Measurements from ENCODE around the gene CHD3.

The CHD3 gene

DNA sequence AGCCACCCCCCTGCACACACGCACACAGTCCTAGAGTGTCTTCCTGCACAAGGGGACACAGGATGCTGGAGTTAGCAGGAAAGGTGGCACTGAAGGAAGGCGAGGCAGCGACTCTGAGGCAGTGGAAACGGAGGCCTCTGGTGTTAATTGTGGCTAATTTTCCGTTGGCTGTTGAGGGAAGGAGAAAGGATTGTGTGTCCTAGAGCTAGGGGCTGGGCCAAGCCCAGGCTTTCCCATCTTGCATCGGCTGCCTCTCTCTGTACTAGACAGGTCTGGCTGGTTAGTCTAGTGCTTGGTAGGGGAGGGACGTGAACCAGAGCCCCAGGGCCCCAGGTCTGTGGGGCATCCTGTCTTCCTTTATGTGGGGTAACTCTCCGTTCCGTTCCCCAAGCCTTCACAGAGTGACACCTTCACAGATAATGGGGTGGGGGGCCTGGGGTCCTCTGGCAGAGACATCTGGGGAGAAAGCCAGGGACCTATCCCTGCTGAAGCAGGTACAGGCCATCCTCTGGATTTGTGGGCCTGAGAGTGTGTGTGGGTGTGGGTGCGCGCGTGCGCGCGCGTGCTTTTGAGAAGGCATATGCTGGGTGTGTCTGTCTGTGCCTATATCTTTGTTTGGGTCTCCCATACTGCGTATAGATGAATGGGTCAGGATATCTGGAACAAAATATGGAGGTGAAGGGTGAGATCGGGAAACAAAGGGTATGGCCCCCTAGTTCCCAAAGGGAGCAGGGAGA lies at the start of gene CHD3:
Gene CHD3 (plus strand): TSS at position 606 of the 737 bp plus-strand sequence. CDS start 212 bp downstream, outside the sequence.
- DNase-seq (ENCODE audit: low read depth) = no peak

DNA sequence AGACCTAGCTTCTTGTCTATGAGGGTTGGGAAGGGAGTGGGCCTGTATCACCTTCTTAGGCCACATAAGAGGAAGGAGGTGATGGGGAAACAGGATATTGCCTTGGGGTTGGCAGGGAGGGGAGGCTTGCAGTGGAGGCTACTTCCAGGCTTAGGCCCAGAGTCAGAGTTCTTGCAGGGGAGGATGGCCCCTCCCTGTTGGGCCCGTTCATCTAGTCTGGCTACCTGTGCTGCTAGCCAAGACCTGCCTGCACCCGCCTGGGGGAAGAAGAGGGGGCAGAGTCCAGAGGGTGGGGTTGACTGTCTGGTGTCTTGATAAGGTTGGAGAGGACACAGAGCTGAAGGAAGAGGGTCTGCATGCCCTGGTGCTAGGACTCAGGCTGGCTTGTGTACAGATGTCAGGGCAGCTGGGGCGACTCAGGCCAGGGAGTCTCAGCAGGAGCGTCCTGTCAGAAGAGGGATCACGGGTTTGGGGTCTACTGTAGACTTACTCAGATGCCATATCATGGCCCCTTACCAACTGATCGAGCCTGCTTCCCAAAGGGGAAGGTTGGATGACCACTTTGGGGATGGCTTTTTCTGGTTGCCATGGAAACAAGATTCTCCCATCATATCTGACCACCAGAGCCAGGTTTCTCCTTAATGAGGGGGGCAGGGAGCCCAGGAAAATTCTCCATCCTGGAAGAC lies 49.3 kb upstream of the CHD3 start:
- no peak for DNase-seq (ENCODE audit: low read depth)

DNA sequence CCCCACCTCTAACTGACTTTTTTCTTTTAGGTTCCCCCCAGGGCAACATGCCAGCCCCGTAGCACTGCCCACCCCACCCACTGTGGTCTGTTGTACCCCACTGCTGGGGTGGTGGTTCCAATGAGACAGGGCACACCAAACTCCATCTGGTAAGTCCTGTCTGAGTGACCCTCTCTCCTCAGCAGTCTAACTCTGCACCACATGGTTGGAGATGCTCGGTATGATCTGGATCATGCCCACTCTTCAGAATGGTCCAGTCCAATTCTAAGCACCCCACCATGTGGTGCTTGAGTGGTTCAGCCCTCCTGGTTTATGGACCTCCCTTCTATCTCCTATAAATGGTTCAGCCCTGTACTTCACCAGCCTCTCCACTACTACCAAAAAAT lies 48.7 kb upstream of the CHD3 start:
- no peak for DNase-seq (ENCODE audit: low read depth)

- DNase-seq (ENCODE audit: low read depth) = no peak
Observed at GRCh38 chr17:7840441-7840840, 48.1 kb upstream of the CHD3 start.

DNA sequence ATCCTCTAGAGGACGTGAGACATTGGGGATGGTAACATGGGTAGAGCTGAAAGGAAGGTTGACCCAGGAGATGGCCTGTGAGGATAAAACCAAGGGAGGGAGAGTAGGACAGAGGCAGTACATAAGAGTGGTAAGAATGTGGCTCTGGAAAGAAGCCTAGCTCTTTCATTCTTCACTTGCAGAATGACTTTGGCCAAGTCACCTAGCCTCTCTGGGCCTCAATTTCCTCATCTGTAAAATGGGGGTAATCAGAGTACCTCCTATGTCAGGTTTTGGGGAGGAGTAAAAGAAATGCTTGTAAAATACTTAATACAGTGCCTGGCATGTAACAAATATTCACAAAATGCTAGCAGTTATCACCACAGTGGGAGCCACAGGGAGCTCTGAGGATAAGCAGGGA lies 47.7 kb upstream of the CHD3 start:
- DNase-seq (ENCODE audit: low read depth) = no peak

DNA sequence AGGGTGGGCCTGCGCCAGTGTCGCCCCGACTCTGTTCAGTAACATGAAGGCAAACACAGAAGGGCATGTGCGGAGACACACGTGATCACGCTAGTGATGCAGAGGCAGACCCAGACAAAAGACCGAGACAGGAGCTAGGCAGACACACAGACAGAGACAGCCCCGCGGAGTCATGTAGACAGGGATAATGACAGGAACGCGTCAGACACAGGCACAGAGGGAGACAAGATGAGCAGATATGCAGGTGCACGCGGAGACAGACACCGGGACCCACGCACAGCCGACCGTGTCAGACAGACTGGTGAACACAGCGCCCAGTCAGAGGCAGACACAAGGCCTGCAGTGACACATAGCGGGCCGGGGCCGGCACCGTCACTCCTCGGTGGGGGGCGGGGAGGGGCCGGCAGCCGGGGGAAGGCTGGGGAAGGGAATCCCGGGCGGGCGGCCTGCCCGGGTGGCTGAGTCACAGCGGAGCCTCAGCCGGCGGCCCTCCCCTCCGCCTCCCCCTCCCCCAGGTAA lies 47.1 kb upstream of the CHD3 start:
- peak; percentile 81 for DNase-seq (ENCODE audit: low read depth)

DNA sequence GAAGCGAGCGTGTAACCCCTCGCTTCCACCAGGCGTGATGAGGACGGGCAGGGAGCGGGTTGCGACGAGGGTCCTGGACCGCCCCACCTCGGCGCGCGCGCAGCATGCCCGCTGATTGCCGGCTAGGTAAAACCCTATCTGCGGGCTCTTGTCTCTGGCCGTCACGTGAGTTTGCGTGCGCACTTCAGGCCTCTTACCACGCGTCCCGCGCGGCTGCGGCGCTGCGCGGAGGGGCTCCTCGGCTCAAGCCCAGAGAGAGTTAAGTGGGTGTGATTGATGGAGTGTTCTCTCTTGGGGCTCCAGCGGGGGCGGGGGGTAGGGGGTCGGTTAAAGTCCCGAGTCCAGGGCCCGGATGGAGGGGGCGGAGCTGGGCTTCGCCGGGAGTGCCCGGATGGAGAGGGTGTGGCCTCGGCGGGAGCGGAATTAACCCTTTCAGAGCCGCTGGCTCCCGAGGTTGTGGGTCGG lies 46.6 kb upstream of the CHD3 start:
- peak; percentile 59 for DNase-seq (ENCODE audit: low read depth)

DNA sequence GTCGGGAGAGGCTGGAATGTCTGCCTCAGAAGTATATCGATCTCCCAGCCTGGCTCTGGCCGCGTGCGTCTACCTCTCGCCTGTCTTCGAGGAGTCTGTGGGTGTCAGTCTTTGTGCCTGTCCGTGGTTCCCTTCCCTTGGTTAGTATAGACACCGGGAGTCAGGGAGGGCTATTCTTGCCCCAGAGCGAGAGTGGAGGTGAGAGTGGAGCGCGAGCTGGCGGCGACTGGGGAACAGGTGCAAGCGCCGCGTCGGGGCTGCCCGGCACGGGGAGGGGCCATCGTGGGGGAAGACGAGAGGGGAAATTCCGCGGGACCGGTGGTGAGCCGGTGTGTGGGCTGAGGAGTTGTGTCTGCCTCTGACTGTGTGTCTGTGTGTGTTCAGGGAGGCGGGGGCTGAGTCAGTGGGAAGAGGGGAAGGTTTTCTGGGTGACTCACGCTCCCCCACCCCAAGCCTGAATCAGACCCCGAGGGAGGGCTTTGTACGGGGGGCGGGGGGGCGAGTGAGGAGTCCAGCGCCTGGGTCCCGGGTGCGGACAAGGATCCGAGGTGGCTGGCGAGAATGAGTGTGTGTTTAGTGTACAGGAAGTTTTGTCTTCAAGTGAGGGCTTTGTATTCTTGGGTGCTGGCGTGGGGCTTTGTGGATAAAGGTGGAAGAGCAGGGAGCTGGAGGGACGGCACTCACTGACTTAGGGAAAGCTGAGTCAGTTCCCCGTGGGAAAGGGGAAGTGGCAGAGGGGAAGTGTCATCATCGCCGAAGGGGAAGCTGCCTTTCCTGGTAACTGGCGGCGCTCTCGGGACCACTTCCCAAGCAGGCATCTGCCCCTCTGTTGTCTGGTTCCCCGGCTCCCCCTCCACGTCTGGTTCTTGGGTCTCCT lies 46.0 kb upstream of the CHD3 start:
- peak; percentile 72 for DNase-seq (ENCODE audit: low read depth)

DNA sequence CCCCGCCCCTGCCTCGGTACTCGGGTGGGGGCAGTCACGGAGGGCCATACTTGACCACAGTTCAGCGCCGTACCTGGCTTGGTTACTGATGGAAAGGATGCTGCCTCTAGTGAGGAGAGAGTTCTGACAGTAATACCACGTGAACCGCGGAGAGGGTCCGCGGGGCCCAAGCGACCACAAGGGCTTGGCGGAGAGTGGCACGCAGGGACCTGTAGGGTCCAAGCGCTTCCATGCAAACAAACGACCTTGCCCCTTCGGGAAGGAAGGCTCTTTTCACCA lies 45.4 kb upstream of the CHD3 start:
- DNase-seq (ENCODE audit: low read depth) = no peak

DNA sequence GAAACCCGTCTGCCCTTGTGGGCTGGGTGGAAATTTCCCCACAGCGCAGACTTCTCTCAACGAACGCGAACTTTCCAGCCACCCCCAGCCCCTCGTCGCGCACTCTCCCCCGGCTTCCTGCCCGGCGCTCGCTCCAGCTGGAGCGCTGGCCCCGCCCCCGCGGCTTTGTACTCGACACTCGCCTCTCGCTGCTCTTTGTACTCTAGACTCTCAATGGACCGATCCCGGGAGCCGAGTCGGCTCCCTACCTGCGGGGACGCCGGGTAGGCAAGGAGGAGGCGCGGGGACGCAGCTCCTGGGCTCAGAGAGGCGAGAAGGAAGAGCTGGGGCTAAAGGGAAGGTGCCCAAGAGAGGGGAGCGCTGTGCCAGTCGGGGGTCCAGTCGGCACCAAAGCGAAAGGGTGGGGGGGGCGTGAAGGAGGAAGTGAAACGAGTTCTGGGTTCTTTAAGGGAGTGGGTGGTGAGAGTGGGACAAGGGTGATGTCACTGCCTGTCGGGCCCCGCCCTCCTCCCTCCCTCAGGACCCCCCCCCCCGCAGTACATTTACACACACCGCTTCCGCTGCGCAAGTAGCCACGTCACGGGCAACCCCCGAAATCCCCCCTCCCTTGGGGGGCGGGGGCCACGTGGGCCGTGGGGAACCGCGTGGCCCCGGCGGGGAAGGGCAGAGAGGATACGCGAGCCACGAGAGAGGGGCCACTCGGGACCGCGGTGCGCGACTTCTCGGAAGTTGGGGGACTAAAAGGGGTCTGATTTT lies 44.9 kb upstream of the CHD3 start:
- peak; percentile 40 for DNase-seq (ENCODE audit: low read depth)

GRCh38 chr17:7844292-7845154 lies 44.1 kb upstream of the CHD3 start:
- DNase-seq (ENCODE audit: low read depth) = peak; percentile 90

- no peak for DNase-seq (ENCODE audit: low read depth)
Observed at GRCh38 chr17:7845359-7846062, 43.1 kb upstream of the CHD3 start.

DNA sequence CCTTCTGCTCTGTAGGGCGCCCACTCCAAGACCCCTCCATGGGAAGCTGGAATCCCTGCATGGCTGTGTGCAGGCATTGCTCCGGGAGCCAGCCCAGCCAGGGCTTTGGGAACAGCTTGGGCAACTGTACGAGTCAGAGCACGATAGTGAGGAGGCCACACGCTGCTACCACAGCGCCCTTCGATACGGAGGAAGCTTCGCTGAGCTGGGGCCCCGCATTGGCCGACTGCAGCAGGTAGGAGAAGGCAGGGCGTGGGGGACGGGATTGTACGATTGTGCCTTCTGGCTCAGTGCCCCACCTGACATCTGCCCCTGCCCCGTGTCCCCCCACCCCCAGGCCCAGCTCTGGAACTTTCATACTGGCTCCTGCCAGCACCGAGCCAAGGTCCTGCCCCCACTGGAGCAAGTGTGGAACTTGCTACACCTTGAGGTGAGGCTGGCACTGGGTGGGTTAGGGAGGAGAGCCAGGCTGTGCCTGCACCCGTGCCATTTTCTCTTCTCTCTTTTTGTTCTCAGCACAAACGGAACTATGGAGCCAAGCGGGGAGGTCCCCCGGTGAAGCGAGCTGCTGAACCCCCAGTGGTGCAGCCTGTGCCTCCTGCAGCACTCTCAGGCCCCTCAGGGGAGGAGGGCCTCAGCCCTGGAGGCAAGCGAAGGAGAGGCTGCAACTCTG lies 42.4 kb upstream of the CHD3 start:
- DNase-seq (ENCODE audit: low read depth) = no peak

DNA sequence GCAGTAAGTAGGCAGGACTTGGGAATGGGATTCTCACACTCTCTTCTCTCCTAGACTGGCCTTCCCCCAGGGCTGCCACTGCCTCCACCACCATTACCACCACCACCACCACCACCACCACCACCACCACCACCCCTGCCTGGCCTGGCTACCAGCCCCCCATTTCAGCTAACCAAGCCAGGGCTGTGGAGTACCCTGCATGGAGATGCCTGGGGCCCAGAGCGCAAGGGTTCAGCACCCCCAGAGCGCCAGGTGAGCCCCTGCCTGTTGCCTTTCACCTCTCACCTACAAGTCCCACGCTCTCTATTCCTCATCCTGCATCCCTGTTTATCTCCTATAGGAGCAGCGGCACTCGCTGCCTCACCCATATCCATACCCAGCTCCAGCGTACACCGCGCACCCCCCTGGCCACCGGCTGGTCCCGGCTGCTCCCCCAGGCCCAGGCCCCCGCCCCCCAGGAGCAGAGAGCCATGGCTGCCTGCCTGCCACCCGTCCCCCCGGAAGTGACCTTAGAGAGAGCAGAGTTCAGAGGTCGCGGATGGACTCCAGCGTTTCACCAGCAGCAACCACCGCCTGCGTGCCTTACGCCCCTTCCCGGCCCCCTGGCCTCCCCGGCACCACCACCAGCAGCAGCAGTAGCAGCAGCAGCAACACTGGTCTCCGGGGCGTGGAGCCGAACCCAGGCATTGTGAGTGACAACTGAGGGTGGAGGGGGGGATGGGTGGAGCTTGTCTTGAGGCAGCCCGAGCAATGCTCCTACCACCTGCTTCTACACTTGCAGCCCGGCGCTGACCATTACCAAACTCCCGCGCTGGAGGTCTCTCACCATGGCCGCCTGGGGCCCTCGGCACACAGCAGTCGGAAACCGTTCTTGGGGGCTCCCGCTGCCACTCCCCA lies 41.6 kb upstream of the CHD3 start:
- no peak for DNase-seq (ENCODE audit: low read depth)

- DNase-seq (ENCODE audit: low read depth) = no peak
Observed at GRCh38 chr17:7848131-7848579, 40.4 kb upstream of the CHD3 start.

- no peak for DNase-seq (ENCODE audit: low read depth)
Observed at GRCh38 chr17:7848739-7849129, 39.9 kb upstream of the CHD3 start.

DNA sequence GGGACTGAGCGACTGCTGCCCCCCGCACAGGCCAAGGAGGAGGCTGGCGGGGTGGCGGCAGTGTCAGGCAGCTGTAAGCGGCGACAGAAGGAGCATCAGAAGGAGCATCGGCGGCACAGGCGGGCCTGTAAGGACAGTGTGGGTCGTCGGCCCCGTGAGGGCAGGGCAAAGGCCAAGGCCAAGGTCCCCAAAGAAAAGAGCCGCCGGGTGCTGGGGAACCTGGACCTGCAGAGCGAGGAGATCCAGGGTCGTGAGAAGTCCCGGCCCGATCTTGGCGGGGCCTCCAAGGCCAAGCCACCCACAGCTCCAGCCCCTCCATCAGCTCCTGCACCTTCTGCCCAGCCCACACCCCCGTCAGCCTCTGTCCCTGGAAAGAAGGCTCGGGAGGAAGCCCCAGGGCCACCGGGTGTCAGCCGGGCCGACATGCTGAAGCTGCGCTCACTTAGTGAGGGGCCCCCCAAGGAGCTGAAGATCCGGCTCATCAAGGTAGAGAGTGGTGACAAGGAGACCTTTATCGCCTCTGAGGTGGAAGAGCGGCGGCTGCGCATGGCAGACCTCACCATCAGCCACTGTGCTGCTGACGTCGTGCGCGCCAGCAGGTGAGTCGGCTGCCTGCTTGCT lies 39.3 kb upstream of the CHD3 start:
- no peak for DNase-seq (ENCODE audit: low read depth)

Measured in GM04504 (cell line).